T-helper 9 cell (primary cell): Measurements from ENCODE around the gene FABP2.
"Not testable (repeated sequence)": the region's sequence is repeated elsewhere in the genome, so short reads cannot be mapped to it uniquely, and the experiment has no call there.

ENCODE experiments used
- DNase-seq: peaks from one replicate; pipeline ENCODE4 v3.0.0-alpha.2; 2020
- total RNA-seq, 2 donors: gene quantifications; one replicate each; lab custom pipeline; 2026; lab: John Stamatoyannopoulos, UW

The FABP2 gene
- 0 reads per million in 2 donors for total RNA-seq

GRCh38 chr4:119321921-119322687 lies at the start of gene FABP2:
FABP2 (minus strand) TSS chr4:119322138; CDS start chr4:119322102, 36 bp downstream.
- no peak for DNase-seq

DNA sequence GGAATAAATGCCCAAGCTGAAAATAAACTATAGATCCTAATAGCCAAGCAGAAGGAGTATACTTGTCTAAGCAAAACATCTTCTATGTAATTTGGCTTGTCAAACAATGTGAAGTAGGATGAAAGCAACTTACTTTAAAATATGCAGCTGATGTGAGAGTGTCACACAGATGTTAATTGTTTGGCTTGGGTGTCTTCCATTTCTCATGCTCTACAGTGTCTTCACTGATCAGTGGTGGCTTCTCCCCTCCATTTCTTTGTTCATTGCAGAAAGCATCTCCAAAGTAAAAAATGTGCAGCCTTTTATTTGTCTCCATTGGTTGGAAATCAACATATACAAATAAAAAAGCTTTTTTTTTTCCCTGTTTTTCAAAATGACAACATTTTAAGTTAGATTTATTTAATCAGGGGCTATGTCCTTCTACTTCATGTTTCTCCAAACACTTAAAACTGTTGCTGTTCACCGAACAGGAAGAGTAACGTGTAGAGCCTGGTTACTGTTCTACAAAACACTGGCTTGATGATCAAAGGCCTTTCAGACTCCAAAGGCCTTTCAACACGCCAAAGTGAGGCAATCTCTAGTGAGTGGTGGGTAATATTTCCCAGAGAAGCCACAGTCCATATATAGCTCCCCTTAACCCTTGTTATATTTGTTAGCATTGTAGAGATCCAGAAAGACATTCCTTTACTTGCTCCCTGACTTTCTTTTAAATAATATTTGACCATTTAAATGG lies 49.2 kb upstream of the FABP2 start:
- DNase-seq, result not testable (repeated sequence)

DNA sequence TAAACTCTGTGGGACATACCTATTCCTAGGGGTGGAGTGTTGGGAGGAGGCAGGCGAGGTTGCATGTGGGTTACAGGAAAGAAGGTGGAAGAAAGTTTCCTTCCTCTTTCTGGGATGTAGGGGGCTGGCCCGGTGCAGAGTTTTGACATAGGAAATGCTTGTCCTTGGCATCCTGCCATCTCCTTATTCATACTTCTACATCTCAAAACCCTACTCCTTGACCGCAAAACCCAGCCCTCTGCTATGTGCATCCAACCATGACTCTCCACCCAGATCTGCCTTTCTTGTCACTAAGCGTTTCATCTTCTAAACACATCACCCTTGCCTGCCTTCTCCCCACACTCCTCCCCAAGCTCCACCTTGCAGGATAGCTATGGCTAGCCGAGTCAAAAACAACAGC lies 48.5 kb upstream of the FABP2 start:
- peak; percentile 1 for DNase-seq

- not testable (repeated sequence) for DNase-seq
These were observed 44.9 kb upstream of the FABP2 start for GRCh38 chr4:119366802-119367201.

DNA sequence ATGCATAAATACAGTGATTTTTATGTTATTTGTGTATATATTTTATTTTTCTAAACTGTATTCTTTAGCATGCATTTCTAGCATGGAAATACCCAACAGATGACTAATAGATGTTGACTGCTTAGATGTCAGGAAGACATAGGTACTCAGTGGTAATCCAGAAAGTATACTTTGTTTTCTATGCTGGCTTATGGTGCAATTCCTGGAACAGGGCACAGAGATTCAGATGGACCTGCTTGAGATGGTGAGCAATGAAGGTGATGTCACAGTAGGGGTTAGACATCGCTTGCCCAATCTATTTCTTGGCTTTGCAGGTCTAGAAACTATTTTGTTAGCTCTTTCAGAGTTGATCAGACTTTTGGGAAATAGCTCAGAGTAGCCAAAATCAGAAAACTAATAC lies 42.3 kb upstream of the FABP2 start:
- not testable (repeated sequence) for DNase-seq

GRCh38 chr4:119363372-119363771 lies 41.4 kb upstream of the FABP2 start:
- DNase-seq, result not testable (repeated sequence)

GRCh38 chr4:119362413-119362812 lies 40.5 kb upstream of the FABP2 start:
- DNase-seq, result not testable (repeated sequence)

DNA sequence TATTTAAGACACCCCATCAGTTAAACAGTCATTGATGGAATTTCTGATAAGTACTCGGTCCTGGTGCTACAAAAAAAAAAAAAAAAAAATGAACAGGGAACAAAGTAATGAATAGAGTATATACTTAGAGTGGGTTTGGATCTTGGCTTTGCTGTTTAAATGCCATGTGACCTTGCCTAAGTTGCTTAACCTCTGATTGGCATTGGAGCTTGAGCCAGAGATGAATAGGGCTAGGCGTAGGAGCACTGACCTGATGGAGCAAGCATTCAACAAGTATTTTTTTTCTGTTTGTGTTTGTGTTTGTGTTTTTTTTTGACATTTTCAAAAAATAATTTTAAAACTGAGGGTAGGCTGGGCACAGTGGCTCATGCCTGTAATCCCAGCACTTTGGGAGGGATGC lies 37.9 kb upstream of the FABP2 start:
- DNase-seq, result not testable (repeated sequence)

DNA sequence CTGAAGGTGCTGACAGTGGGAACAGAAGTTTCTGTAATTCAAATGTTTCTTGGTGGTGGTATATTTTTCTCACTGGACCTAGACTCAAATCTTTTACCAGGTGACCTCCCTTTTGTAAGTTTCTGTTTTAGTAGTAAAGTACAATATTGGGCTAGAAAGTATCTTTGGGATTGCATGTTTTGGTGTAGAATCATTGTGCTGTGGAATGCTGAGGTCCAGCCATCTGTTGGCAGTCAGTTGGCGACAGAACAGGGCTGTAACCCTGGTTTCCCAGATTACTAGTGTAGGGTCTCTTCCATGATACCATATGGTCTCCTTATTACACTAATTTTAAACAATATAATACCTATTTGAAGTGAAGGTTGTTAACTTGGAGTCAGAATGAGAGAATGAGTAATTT lies 34.9 kb upstream of the FABP2 start:
- DNase-seq, result not testable (repeated sequence)

GRCh38 chr4:119356041-119356440 lies 34.1 kb upstream of the FABP2 start:
- not testable (repeated sequence) for DNase-seq

- DNase-seq, result not testable (repeated sequence)
These were observed 31.4 kb upstream of the FABP2 start for GRCh38 chr4:119353364-119353763.

DNA sequence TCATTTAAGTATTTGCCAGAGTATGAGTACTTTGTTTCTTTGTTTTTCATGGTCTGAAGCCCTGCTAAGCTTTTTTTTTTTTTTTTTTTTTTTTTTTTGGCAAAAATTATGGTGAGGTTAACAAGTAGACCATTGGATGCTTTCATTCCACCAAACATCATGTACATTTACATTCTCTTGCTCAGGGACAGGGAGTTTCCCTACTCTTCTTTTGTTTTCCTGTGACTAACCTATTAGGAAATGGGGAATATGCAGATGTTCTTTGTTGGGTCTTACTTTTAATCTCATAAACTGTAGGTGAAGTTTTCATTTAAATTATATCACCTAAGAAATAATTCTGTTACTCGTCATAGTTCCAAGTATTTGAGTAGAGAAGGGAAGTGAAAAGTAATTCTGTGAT lies 26.2 kb upstream of the FABP2 start:
- not testable (repeated sequence) for DNase-seq

DNA sequence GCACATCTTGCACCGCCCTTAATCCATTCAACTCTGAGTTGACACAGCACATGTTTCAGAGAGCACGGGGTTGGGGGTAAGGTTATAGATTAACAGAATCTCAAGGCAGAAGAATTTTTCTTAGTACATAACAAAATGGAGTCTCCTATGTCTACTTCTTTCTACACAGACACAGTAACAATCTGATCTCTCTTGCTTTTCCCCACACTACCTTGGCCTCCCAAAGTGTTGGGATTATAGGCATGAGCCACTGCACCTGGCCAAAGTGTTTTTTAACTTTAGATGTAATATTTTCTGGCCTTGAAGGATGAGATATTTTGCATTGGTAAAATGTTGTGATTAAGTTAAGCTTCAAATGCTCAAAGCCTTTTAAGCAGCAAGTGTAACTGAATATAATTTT lies 21.4 kb upstream of the FABP2 start:
- DNase-seq, result not testable (repeated sequence)

DNA sequence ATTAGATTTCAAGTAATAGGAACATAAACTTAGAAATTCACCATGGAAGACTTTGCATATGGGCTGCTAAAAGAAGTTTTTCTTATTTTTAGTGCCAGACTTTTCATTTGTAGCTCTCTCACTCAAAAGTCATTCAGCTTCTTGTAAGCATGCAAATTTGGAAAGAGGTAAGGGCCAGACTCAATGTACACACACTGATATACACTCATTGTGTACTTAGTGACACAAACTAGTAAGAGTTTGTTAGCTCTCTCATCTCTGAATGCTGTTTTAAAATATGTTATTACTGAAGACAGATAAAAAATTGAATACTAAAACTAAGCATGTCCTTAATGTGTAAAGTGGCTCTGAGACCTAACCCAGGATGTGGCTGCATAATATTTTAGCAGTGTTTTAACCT lies 18.0 kb upstream of the FABP2 start:
- DNase-seq, result not testable (repeated sequence)

- no peak for DNase-seq
These were observed 15.1 kb upstream of the FABP2 start for GRCh38 chr4:119337010-119337409.

- not testable (repeated sequence) for DNase-seq
These were observed 14.5 kb upstream of the FABP2 start for GRCh38 chr4:119336332-119336979.

DNA sequence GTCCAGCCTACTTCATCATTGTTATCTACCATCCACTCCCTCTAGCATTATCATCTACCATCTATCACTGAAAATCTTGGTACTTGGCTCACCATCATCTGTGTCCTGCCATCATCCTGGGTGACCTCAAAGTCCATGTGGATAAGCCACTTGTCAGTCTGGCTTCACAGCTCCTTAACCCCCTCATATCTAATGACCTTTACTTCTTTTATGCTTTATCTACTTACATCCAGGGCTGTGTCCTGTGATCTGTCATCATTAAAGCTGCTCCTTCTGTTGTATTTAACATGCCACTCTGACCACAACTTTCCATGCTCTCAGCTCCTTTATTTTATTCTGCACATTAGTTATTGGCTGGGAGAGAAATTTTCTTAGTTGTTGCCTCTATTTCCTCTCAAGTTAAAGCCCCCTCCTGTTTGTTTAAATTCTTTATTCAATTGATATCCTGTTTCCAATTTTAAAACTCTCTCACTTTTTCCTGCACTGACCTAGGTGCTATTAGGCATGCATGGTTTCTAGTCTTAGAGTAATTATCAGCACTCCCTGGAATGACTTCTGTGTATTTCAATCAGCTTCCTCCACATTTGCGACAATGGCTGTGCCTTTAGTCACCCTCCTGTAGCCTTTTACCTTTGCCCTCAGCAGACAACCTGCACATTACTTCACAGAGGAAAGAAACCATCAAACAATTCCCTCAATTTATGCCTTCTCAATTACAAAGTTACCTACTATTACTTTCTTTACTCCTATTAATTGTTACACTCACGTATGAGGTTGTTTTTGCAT lies 8.1 kb upstream of the FABP2 start:
- no peak for DNase-seq

DNA sequence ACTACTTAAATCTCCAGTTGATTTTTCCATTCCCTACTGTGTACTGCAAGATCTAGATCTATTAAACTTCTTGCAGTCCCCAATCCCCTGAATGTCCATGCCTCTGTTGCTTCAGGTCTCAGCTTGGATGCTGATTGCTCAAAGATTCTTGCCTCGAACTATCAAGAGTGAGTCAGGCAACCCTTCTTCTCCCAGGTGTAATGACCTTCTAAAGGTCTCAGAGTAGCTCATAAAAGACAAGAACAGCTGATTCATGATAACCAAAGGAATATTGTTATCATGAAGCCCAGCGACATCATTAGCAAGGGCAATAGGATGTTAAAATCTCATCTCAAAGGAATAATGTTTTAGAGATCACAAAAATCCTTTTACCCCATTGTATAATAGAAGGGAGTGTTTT lies 6.8 kb upstream of the FABP2 start:
- no peak for DNase-seq

DNA sequence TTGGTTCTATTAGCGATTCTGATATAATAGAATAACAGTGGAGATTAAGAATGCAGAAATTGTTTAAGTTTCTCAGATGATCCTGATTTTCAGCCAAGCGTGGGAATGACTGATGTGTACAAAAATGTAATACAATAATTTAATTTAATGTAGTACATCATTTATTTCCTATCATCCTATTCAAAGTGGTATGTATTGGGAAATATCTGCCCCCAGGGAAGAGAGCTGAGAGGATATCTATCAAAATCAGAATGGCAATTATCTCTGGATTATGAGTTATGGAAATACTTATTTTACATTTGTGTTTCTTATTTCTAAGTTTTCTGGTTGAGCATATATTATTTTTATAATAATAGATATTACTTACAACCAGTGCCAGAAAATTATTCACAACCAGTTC lies 3.9 kb downstream of the FABP2 start:
- no peak for DNase-seq

- DNase-seq, result no peak
These were observed 6.9 kb downstream of the FABP2 start for GRCh38 chr4:119315036-119315435.

GRCh38 chr4:119314356-119314755 lies 7.6 kb downstream of the FABP2 start:
- DNase-seq, result no peak

- DNase-seq, result no peak
These were observed 8.7 kb downstream of the FABP2 start for GRCh38 chr4:119313237-119313636.

DNA sequence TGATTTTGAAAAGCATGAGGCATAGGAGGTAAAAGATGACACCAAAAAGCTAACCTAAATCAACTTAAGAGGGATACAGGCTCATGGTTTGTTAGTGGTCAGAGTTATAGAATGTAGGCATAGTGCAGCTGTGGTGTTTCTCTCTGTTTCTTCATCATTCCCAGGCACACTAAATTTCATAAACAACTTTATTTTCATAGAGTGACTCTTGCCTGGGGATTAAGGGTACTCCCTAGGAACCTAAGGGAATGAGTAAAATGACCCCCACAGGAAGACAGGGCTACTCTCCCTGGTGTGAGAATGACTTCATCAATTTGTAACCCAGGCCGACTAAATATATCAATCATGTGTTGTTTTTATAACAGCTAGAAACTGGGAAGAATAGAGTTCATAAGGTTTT lies 11.1 kb downstream of the FABP2 start:
- no peak for DNase-seq
